ENCODE results near the gene EPS15. TPM values are rescaled to one million over a fixed set of nuclear protein-coding genes. Genes with fewer than 3 reads are reported as not detected.
A peak's percentile ranks its signal among the peaks of the same experiment; 100 is the strongest.

EPS15 gene
- total and polyA plus RNA-seq, 8 donors: 13.3 to 139 (median 46.8) TPM

DNA sequence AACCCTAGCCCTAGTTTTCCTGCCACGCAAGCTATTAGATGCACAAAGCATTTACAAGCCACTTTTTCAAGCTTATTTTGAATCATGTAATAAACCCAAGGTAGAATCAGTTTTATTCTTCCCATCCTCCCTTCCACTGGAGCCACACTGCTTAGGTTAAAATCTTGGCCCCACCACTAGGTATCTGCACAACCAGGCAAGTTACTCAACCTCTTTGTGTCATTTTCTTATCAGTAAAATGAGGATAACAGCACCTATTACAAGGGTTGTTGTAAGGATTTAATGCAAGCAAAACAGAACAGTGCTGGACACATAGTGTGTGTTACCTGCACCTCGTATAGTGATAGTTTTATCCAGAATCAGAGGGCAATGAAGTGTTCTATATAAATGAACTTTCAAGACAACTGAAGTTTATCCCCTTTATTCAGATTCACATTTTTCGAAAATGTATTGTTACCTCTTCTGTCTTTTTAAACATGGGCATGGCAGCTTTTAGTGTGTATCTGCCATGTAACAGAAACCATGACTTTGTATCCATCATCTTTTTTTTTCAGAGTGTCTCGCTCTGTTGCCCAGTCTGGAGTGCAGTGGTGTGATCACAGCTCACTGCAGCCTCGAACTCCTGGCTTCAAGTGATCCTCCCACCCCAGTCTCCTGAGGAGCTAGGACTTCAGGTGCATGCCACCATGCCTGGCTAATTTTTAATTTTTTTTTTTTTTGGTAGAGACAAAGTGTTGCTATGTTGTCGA lies 171.5 kb downstream of the EPS15 start:
- intact Hi-C loops (cut with DNase I; ENCODE audit: low total_unique reads): no loop called here
- WGBS, 5 donors: 76 to 85% (median 82%) methylated on average over 6 of the region's 6 CpGs
- DNase-seq: no peak
- no peak for TF ChIP-seq POLR2A (IDR thresholded peaks at IDR 0.05)
- TF ChIP-seq POLR2AphosphoS5 (IDR thresholded peaks at IDR 0.05): no peak
- no peak for TF ChIP-seq CTCF (IDR thresholded peaks at IDR 0.05)
- TF ChIP-seq EP300 (IDR thresholded peaks at IDR 0.05): no peak
- Histone ChIP-seq H3K27me3 (peaks cover 0 to 37% (median 16%) of the 10 kb centered on the region in 3 donors), H3K4me3 (no peak overlapping the region), H3K27ac (no peak overlapping the region), H3K4me1 (peaks cover 11 to 24% (median 17%) of the 10 kb centered on the region in 4 donors), H3K36me3 (no peaks in the 10 kb centered on the region), H3K9me3 (no peaks in the 10 kb centered on the region)

- Histone ChIP-seq H3K36me3 (no peaks in the 10 kb centered on the region), H3K27ac (no peak overlapping the region), H3K27me3 (peaks cover 0 to 48% (median 16%) of the 10 kb centered on the region in 3 donors), H3K9me3 (no peaks in the 10 kb centered on the region), H3K4me3 (no peak overlapping the region), H3K4me1 (peaks cover 11 to 24% (median 17%) of the 10 kb centered on the region in 4 donors)
- DNase-seq: no peak
- no peak for TF ChIP-seq POLR2AphosphoS5 (IDR thresholded peaks at IDR 0.05)
- no peak for TF ChIP-seq CTCF (IDR thresholded peaks at IDR 0.05)
- TF ChIP-seq EP300 (IDR thresholded peaks at IDR 0.05): no peak
- no peak for TF ChIP-seq POLR2A (IDR thresholded peaks at IDR 0.05)
- intact Hi-C loops (cut with DNase I; ENCODE audit: low total_unique reads): no loop called here
- WGBS, 5 donors: 52 to 59% (median 59%) methylated on average over 7 of the region's 7 CpGs
Observed at GRCh38 chr1:51346086-51346942, 172.8 kb downstream of the EPS15 start.

GRCh38 chr1:51345300-51345687 lies 173.8 kb downstream of the EPS15 start:
- H3K27me3 ChIP-seq: peaks cover 0 to 50% (median 16%) of the 10 kb centered on the region in 3 donors
- no peak for DNase-seq

More at GRCh38 chr1:51345300-51345687, 173.8 kb downstream of the EPS15 start:
- intact Hi-C loops (cut with DNase I; ENCODE audit: low total_unique reads): no loop called here
- 50 to 70% (median 55%) methylated on average over 5 to 15 of the region's 15 CpGs for WGBS, 5 donors
- H3K27ac ChIP-seq: no peak overlapping the region
- H3K4me3 ChIP-seq: peak overlapping the region in 2 of 4 donors; percentile 44 to 53
- H3K4me1 ChIP-seq: peaks cover 11 to 24% (median 17%) of the 10 kb centered on the region in 4 donors
- H3K36me3 ChIP-seq: no peaks in the 10 kb centered on the region
- TF ChIP-seq POLR2AphosphoS5 (IDR thresholded peaks at IDR 0.05) (no peak), CTCF (IDR thresholded peaks at IDR 0.05) (no peak), EP300 (IDR thresholded peaks at IDR 0.05) (no peak), POLR2A (IDR thresholded peaks at IDR 0.05) (no peak)
- H3K9me3 ChIP-seq: no peaks in the 10 kb centered on the region

Data from stomach (tissue), 9 donors.